ENCODE results near the gene LRRC32.

The LRRC32 gene

DNA sequence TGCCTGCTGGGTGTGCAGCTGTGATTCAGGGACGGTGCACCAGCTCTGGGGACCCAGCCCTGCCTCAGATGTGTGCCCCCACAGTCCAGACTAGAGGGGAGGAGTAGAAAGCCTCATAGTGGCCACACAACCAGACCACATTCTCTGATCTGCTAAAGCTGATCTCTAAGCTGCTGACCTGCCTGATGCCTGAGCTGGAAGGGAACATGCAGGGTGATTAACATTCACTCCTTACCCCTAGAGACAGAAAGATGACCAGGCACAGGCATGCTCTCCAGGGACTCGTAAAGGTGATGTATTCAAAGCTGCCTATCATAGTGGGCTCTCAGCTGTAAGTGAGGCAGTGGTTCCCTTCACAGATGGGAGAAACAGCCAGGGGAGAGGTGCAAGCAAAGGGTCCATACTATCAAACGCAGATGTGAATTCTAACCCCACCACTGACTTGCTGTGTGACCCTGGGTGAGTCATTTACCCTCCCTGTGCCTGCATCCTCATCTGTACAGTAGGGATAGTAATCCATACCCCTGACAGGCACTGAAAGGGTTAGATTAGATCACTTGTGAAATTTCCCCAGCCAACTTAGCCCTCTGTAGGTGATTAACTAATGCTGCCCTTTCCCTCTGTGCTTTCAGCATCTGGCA lies 29.0 kb upstream of the LRRC32 start:
- no peak for DNase-seq

GRCh38 chr11:76698321-76699043 lies 27.9 kb upstream of the LRRC32 start:
- no peak for DNase-seq

- DNase-seq, result no peak
Observed at GRCh38 chr11:76696756-76697155, 26.2 kb upstream of the LRRC32 start.

GRCh38 chr11:76695771-76696170 lies 25.2 kb upstream of the LRRC32 start:
- DNase-seq, result no peak

DNA sequence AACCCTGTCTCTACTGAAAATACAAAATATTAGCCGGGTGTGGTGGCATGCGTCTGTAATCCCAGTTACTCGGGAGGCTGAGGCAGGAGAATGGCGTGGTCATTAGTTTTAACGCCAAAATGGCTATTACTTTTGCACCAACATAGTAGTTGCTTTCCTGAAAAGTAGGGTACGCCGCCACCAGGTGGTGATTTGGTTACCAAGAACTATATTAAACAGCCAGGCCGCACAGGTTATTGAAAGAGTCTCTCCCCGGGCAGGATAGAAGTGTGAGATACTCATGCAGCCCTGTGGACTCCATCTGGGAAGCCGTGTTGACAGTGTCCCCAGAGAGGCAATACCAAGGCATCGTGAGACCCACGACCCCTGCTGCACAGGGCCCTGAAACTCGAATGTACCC lies 24.6 kb upstream of the LRRC32 start:
- DNase-seq, result no peak

DNA sequence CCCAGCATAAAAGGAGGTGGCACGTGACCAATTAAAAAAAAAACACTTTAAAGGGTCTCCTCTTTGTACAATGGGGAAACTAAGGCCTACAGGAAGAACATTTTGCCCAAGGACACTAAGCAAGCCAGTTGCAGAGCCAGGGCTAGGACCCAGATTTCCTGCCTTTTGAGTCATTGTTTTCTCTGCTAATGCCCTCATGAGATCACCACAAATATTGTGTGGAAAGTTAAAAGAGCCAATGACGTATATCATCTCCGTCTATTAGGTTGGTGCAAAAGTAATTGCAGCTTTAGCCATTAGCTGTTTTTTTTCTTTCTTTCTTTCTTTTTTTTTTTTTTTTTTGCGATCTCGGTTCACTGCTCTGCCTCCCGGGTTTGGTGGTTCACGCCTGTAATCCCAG lies 24.1 kb upstream of the LRRC32 start:
- DNase-seq, result no peak

GRCh38 chr11:76693806-76694205 lies 23.3 kb upstream of the LRRC32 start:
- no peak for DNase-seq

- no peak for DNase-seq
Observed at GRCh38 chr11:76692956-76693355, 22.4 kb upstream of the LRRC32 start.

GRCh38 chr11:76691655-76692054 lies 21.1 kb upstream of the LRRC32 start:
- DNase-seq, result no peak

GRCh38 chr11:76690736-76691135 lies 20.2 kb upstream of the LRRC32 start:
- DNase-seq, result peak in 1 of 2 donors; percentile 42

GRCh38 chr11:76689313-76690260 lies 19.0 kb upstream of the LRRC32 start:
- DNase-seq, result no peak

DNA sequence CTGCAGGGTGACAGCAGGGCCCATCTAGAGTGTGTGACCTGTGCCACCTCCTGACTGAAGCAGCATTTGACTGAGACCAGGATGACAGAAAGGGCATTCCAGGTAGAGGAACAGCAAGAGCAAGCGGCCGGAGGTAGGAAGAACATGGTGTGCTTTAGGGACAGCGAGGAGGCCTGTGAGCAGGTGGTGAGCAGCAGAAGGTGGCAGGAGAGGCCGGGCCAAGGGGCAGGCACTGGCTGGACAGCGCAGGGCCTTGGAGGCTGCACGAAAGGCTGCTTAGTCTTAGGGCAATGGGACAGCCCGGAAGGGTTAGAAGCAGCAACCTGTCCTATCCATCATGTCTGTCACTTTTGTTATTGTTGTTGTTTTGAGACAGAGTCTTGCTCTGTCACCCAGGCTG lies 17.6 kb upstream of the LRRC32 start:
- DNase-seq, result no peak

- no peak for DNase-seq
Observed at GRCh38 chr11:76686261-76687079, 15.9 kb upstream of the LRRC32 start.

GRCh38 chr11:76685831-76686230 lies 15.3 kb upstream of the LRRC32 start:
- no peak for DNase-seq

DNA sequence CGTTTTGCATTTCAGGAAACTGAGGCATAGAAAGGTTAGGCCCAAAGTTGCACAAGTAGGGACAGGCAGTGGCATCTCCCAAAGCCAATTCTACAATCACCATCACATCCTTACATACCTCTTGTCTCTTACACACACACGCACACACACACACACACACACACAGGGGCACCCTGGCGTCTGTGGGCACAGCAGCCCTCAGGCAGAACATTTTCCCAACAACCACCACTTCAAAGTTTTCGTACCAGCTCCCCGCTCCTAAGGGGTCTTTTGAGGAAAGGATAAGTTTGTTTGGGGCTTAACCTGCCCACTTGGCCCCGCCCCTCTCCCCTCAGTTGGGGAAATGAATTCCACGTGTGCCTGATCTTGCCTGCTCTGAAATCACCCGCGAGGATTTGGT lies 14.7 kb upstream of the LRRC32 start:
- no peak for DNase-seq

- DNase-seq, result no peak
Observed at GRCh38 chr11:76684516-76684915, 14.0 kb upstream of the LRRC32 start.

- DNase-seq, result no peak
Observed at GRCh38 chr11:76683161-76684095, 12.9 kb upstream of the LRRC32 start.

- no peak for DNase-seq
Observed at GRCh38 chr11:76682684-76683083, 12.1 kb upstream of the LRRC32 start.

GRCh38 chr11:76682106-76682505 lies 11.6 kb upstream of the LRRC32 start:
- no peak for DNase-seq

- peak; percentile 45 to 57 for DNase-seq
Observed at GRCh38 chr11:76680518-76681425, 10.2 kb upstream of the LRRC32 start.
